NCI-H1092 (cell line): Measurements from ENCODE around the gene PKIG.
"Not testable (repeated sequence)": the region's sequence is repeated elsewhere in the genome, so short reads cannot be mapped to it uniquely, and the experiment has no call there.

Experiments
- DNase-seq: peaks from one replicate; lab custom pipeline; 2025; lab: John Stamatoyannopoulos, UW

The PKIG gene

DNA sequence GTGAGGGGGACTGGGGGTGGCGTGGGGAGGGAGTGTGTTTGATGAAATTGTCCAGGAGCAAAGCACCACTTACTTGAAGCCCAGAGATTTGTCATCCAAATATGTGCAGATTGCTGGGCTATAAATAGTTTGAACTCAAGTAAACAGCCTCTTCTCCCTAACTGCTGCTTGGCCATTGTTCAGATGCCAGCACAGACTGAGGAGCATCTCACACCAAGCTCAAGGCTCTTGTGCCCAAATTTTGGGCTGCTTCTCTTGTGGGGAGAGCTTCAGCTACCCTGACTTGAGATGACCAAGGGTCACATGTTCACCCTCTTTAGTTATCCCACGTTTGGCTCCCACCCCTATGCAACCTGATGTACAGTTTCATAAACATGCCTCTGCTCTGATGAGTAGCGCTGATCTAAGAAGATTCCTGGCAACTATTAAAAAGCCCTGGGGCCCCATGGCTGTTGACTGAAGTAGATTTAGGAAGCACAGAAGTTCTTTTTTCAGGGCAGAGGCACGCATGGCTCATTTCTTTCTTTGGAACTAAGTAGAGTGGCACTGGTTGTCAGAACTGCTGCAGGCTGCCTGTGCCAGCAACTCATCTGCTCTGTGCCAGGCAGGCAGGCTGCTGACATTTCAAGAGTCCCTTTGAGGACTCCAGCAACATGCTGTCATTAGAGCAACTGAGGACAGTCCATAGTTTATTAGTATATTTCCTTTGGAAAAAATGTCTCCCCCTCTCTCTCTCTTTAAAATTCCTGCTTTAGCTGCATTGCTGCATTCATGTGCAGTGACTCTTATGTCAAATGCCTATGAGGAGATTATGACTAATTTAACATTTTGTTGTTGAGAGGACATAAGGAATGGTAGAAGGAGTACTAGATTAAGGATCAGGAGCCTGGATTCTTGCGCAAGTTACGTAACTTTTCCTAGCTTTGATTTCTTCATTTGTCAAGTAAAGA lies 9.6 kb upstream of the PKIG start:
- DNase-seq, result no peak

DNA sequence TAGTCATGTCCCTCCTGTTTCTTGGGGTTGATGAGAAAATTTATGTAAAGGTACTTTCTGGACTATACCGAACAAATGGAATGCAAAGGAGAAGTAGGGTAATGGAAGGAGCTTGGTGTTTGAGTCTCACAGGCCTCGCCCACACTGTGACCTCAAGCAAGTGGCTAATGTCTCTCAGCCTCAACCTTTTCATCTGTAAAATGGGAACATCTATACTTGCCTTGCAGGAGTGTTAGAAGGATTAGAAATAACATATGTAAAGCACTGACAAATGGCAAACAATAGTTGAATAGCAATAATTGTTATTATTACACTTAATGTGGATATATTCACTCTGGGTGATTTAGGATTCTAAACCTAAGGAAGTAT lies 8.9 kb upstream of the PKIG start:
- DNase-seq, result no peak

DNA sequence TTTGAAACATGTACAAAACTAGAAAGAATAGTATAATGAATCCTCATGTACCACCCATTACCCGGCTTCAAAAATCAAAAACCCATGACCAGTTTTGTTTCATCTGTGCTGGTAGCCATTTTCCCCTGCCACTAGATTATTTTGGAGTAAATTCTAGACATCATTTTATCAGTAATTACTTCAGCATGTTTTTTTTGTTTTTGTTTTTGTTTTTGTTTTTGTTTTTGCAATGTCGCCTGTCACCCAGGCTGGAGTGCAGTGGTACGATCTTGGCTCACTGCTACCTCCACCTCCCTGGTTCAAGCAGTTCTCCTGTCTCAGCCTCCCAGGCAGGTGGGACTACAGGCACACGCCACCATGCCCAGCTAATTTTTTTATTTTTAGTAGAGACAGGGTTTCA lies 8.0 kb upstream of the PKIG start:
- no peak for DNase-seq

DNA sequence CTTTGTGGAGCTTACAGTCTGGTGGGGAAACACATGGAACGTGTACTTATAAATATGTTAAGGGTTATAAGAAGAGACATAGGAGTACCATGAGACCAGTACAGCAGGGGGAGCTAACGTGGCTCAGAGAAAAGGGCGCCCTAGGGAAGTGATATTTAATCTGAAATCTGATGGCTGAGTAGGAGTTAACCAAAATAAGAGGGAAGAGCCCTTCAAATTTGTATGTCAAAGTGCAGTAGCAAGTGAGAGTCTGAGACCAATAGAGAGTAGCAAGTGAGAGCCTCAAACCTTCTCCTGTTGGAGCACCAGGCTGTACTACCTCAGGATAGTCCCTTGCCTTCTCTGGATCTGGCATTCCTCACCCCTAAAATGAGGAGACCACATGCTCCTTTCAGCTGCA lies 6.1 kb upstream of the PKIG start:
- DNase-seq, result no peak

DNA sequence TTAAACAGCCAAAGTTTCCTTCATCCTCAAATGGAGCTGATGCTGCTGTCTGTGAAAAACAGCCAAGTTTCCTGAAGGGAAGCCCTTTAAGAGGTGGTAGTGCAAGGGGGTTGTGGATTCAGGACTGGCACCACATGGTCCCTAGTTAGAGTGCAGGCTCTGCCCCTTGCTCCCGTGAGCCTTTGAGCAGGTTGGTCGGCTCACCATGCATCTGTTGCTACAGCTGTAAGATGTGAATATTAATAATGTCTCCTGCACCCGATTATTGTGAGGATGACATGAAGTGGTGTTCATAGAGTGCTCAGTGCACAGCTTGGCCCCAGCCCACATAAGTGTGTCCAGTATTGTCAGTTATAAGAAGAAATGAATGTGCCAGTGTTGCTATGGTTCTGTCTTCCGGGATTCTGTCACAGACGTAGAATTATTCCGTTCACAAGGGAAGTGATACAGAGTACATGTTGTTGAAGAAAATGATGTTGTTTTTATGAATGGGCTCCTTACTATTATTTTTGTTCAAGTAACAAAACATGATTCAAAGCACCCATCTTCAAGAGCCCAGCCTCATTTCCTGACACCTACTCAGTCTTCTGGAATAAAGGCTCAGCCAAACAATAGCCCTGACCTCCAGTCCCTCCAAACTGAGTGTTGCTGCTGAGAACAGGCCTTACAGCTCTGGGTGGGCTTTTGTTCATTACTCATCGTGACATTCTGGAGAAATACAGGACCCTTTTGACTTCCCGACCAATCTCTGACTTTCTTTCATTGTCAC lies 2.9 kb upstream of the PKIG start:
- DNase-seq, result no peak

DNA sequence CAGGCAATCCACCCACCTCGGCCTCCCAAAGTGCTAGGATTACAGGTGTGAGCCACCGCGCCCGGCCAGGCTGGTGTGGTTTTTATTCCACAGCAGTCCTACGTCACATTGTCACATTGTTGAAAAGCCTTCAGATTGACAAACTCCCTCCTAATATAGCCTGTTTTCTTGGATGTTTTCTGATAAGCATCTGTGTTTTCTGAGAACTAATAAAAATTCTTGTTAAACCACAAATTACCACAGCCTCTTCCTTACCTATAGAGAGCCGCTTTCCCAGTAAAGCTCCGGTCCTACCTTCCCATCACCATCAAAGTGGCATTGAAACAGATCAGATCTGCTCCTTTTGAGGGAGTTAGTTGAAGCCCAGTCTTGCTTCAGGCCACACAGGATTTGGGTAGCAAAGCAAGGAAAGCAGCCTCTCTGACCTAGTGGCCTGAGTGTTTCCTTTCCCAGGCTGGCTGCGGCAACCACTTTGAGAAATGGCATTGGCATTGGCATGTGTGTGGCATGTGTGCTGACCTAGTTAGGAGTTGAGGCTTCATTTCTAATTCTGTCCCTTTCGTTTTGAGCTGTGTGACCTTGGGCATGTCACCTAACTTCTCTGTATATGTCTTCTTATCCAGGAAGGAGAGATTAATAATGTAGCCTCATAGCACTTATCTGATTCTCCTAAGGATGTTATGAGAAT lies 1.7 kb upstream of the PKIG start:
- DNase-seq, result no peak

DNA sequence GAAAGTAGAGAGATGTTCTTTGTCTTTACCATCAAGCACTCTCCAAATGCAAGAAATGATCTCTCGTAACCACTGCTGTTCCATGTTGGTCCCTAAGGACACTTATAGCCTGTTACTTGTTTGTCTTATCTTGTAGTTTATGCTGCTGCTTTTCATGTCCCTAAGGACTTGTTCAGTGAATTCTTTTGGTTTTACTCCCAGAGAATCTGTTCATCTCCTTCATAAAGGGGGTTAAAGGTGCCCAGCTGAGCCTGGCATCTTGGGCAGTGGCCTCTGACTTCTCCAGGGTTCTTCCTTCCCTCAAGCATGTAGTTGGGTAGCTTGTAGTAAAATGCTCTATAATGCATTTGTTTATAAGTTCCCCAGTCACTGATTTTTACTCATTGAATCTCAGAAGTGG lies 864 bp upstream of the PKIG start:
- no peak for DNase-seq

DNA sequence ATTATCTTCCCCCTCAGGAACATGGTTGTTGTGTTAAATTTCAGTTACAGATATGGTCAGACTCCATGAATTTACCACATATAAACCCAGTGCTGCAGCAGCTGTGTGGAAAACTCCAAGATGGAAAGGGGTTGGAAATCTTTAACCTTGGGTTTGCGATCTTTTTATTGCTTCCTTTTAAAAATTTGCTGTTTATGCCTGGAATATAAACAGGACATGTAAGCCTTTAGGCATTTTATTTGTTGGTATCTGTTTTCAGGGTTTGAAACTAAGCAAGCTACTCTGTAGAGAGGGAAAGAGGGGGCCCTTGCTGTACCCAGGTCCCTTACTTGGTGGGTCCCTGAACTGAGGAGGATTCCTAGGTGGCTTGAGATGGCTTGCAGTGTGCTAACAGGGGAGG lies 778 bp downstream of the PKIG start:
- no peak for DNase-seq

DNA sequence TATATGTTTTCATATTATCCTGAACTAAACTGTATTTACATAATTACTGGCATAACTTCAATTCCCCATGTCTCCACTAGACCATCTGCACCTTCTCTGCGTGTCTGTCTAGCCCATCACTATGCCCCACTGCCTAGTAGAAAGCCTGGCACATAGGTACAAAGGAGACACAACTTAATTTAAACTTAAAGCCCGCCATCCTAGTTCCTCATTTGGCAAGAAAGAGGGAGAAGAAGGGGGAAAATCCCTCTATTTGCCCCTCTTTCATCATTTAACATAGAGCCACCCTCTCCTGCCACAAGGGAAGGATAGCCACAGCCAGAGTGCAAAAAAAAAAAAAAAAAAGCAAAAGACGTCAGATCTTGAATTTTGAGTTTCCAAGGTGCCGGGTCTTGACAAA lies 1.8 kb downstream of the PKIG start:
- DNase-seq, result no peak

DNA sequence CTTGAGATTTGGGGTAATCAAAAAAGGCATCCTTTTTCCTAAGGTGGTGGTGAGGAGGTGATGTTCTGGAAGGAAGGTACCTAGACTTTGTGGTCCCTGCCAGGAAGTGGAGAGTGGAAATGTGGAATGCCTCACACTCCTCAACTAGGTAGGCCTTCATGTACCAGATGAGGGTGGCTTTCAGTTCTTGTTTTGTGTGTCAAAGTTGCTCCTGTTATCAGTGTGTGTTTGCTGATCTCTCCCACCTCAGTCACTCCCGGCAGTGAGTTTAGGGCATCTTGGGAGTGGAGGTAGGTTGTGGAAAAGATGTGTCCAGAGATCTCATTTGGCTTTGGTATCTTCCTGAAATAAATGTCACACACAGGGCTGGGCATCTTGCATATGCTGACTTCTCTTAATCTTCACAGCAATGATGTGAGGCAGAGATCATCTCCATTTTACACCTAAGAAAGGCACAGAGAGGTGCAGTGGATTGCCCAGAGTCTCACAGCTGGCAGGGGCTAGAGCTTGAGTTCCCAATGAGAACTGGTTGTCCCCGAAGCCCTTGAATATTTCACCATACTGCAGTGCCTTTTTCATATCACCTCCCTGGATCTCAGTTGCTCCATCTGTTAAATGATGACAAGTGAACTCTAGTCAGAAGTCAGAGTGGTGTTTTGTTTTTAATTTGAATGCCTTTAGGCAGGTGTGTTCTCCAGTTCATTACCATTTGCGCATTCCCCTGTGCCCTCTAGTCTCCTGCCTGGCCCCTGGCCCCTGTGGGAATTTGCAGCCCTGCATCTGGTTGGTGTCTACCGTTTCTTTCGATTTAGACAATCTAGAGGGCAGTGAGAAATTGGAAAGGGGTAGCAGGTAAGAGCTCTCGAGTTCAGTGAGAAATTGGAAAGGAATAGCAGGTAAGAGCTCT lies 2.9 kb downstream of the PKIG start:
- no peak for DNase-seq

DNA sequence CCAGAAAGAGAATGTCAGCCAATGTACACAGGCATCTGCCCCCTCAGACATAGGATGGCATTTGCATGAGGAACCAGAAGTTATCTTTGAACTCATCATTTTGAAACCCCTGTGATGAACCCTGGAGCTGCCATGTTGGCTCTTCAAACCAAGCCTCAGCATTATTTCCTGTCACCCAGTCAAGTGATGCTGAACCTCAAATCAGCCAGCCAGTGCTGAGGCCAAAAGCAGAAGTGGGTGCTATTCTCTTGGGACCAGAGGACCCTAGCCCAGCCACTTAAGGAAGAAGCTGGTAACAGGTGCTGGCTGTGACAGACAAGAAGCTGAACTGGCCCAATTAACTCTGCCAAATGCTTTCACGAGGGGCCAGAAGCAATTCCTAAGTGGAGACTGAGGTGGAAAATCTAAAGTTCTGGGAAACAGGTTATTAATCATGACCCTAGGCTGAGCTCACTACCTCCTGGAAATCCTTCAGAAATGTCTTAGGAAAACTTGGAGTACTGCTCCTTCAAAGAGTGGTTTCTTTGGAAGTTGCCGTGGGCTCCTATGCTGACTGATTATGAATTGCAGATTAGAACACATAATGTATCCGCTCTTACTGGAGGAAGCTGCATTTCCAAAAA lies 4.0 kb downstream of the PKIG start:
- DNase-seq, result peak; percentile 4

DNA sequence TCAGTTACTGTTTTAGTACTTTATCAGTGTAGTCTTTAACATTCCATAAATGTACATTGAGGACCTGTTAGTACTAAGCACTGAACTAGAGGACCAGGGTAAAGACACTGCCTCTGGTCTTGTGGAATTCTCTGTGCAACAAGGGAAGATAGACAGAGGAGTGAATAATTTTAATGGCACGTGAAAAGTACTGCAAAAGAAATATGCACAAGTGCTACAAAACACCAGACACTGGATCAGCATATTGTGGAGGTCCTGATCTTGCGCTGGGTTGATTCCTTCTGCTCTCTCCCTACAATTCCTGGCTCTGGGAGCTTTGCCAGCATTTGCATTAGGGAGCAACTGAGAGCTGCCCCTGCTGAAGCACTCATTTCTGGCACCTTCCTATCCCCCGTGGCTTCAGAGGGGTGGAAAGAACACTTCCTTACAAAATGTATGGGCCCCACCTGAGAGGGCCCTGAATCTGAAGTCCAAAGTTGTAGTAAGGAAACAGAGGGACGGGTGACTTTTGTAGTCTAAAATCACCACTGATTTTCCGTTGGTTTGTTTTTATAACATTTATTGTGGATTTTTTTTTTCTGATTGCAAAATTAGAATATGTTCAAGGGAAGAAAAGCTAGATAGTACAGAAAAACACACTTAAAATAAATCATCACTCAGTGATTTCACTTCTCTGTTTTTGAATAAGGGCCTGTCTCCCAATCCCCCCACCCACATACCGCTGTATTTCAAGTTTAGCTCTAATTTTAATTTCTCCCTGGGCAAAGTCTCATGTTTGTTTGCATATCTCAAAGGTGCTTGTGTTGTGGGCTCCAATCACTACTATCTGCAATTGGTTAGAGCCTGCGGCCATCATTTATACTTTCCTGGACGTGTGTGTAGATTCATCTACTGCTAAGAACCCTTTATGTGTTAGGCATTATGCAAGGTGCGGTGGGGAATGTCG lies 4.9 kb downstream of the PKIG start:
- DNase-seq, result peak; percentile 83

DNA sequence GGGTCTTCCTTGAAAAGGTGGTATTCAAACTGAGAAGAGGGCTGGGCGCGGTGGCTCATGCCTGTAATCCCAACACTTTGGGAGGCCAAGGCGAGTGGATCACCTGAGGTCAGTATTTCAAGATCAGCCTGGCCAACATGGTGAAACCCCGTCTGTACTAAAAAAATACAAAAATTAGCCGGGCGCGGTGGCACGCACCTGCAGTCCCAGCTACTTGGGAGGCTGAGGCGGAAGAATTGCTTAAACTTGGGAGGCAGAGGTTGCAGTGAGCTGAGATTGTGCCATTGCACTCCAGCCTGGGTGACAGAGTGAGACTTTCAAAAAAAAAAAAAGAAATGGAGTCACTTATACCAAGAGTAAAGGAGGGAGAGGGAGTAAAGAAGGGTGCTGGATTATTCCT lies 5.9 kb downstream of the PKIG start:
- DNase-seq, result not testable (repeated sequence)

DNA sequence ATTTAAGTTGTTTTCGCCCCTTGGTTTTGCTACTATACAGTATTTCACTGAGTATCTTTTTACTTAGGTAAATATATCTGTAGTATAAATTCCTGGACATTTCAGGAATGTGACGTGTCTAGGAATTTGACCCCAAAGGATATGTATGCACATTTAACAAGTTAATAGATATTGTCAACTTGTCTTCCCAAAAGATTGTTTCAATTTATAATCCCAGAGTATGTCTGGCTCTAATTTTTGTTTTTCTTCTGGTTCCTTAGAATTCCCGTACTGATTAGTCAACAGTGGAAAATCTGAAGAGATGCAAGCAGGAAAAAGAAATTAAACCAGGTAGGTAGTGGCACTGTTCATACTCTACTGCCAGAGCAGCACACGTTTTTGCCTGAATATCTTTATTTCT lies 7.2 kb downstream of the PKIG start:
- no peak for DNase-seq

DNA sequence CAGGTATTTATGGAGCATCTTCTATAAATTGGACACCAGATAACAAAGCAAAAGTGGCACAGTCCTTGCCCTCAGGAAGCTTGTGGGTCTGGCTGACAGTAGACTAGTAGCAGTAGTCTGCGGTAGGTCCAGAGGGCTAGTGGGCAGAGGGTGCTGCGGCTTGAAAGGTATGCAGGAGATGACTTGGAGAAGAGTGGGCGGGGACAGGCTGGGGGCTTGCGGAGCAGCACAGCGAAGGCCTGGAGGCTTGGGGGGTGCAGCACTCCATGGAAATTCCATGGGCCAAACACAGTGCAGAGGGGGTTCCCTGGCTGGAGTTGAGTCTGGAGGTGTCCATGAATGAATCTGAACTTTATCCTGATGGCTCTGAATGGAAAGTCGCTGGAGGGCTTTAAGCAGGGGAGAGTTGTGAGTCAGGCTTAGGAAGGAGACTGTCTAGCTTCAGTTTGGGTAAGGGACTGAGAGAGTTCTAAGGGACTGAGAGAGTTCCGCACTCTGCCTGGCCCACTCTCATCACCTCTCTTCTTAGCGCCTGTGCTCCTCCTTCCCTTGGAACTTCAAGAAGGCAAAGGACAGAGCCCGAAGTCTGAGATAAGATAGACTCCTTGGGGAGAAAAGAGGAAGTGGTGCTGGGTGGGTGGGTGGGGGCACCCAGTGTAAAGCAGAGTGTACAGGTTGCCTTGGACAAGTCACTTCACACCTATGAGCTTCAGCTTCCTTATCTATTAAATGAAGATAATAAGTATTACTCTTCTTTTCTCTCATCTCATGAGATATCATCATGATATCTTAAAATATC lies 8.8 kb downstream of the PKIG start:
- no peak for DNase-seq

DNA sequence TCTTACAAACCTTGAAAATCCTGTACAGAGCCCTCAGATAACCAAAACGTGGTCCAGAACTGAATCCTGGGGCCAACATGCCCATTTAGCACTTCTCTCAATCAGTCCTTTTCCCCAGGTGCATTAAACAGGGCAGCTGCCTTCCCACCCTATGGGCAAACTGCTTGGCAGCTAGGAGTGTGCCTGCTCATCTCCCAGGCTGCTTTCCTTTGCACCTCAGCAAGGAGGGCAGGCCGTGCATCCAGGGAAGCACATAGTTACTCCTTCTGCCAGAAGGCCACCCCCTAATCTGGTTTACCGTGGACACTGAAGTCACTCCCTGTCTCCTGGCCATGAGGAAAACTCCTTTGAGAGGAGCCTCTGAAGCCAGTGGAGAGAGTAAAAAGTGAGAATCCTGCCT lies 10.0 kb downstream of the PKIG start:
- no peak for DNase-seq

DNA sequence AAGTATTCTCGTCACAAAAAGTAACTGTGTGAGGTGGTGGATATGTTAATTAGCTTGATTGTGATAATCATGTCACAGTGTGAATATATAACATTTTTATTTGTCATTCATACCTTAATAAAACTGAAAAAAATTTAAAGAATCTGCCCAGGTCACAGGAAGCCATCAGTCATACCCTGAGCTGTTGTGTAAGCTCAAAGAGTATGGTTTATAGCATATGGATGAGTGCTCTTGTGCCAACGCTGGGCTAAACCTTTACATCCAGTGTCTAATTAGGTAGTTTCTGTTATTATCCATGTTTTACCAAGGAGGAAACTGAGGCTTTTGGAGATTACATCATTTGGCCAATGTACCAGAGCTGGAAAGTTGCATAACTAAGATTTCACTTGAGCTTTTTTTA lies 11.4 kb downstream of the PKIG start:
- DNase-seq, result no peak

DNA sequence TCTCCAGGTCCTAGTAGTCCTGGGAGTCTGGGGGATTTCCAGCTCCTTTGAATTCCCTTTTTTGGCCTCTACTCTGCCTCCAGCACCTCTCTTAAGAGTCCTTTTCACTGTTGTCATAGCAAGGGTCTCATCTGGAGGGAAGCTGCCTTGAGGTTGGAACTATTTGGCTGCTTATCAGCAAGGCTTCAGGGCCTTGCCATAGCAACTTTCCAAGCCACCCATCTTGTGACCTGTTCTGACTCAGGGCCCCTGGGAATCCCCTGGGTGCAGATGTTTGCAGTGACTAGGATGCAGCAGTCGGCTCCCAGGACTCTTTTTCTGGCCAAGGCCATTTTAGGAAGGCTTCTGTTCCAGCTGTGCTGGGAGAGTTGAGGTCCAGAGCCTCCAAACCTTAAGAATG lies 12.4 kb downstream of the PKIG start:
- no peak for DNase-seq

DNA sequence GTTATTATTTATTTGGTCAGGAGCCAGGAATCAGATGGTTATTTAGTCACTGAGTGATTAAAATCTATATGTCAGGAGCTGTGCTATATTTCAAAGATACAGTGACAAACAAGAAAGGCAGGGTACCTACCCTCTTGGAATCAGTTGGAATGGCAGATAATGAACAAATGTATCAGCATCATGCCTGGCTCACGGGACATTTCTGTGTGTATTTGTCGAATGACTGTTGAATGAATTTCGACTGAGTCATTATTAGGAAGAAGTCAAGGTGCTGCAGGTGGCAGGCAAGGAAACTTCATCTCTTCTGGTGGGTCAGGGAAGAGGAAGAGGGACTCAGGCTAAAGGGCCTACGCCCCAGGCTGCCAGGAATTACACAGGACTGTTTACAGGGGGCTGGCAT lies 13.6 kb downstream of the PKIG start:
- DNase-seq, result no peak
